Measurements from ENCODE around the gene L3MBTL4.

Gene L3MBTL4

GRCh38 chr18:6013171-6013810 is 401.4 kb downstream of the L3MBTL4 start:
- TF ChIP-seq CTCF (IDR thresholded peaks at IDR 0.05; ENCODE audit: extremely low read depth, missing control alignments), result no peak
- DNase-seq (ENCODE audit: low spot score), result no peak

GRCh38 chr18:6010921-6011320 is 403.8 kb downstream of the L3MBTL4 start:
- TF ChIP-seq CTCF (IDR thresholded peaks at IDR 0.05; ENCODE audit: extremely low read depth, missing control alignments), result no peak
- DNase-seq (ENCODE audit: low spot score), result no peak

- TF ChIP-seq CTCF (IDR thresholded peaks at IDR 0.05; ENCODE audit: extremely low read depth, missing control alignments), result no peak
Measured at GRCh38 chr18:6010284-6010683, 404.4 kb downstream of the L3MBTL4 start.

GRCh38 chr18:6009756-6010155 is 405.0 kb downstream of the L3MBTL4 start:
- TF ChIP-seq CTCF (IDR thresholded peaks at IDR 0.05; ENCODE audit: extremely low read depth, missing control alignments), result no peak
- DNase-seq (ENCODE audit: low spot score), result no peak

More at GRCh38 chr18:6010284-6010683, 404.4 kb downstream of the L3MBTL4 start:
- no peak for DNase-seq (ENCODE audit: low spot score)

GRCh38 chr18:6004683-6005082 is 410.0 kb downstream of the L3MBTL4 start:
- TF ChIP-seq CTCF (IDR thresholded peaks at IDR 0.05; ENCODE audit: extremely low read depth, missing control alignments), result no peak

GRCh38 chr18:6004119-6004518 is 410.6 kb downstream of the L3MBTL4 start:
- TF ChIP-seq CTCF (IDR thresholded peaks at IDR 0.05; ENCODE audit: extremely low read depth, missing control alignments), result no peak
- DNase-seq (ENCODE audit: low spot score), result peak; percentile 12

More at GRCh38 chr18:6004683-6005082, 410.0 kb downstream of the L3MBTL4 start:
- peak; percentile 36 for DNase-seq (ENCODE audit: low spot score)

- no peak for TF ChIP-seq CTCF (IDR thresholded peaks at IDR 0.05; ENCODE audit: extremely low read depth, missing control alignments)
- DNase-seq (ENCODE audit: low spot score), result no peak
Measured at GRCh38 chr18:6001867-6002266, 412.8 kb downstream of the L3MBTL4 start.

Measured in GM20000 (cell line).